CD4-positive, CD25-positive, alpha-beta regulatory T cell (primary cell): Measurements from ENCODE around the gene KIF26B. TPM values are rescaled to one million over a fixed set of nuclear protein-coding genes. Genes with fewer than 3 reads are reported as not detected.

Source experiments
- ATAC-seq, 2 donors: fragments of 150-1000 bp; cut with Tn5 transposase; one replicate each; pipeline ENCODE4 v1.10.0; 2021; ENCODE audit warnings: low read depth in 2 of 2, moderate number of reproducible peaks in 2 of 2, moderate library complexity in 1 of 2
- DNase-seq, 3 donors: peaks; one replicate each; pipeline versions ENCODE4 v3.0.0 to v3.0.0-alpha.2; 2012 to 2022; ENCODE audit warnings: mixed read lengths in 1 of 3
- H3K27ac ChIP-seq: one replicate; pipeline ENCODE4 v1.7.0; 2013; ENCODE audit warnings: mild to moderate bottlenecking, low read length; ENCODE audit not compliant: insufficient read depth, poor library complexity, severe bottlenecking
- H3K27me3 ChIP-seq: one replicate; pipeline ENCODE4 v1.7.0; 2013; ENCODE audit warnings: low read length; ENCODE audit not compliant: control insufficient read depth, insufficient read depth
- H3K36me3 ChIP-seq: one replicate; pipeline ENCODE4 v1.7.0; 2013; ENCODE audit warnings: mild to moderate bottlenecking, low read length, moderate library complexity; ENCODE audit not compliant: control insufficient read depth, insufficient read depth
- H3K4me1 ChIP-seq: 2 replicates; pipeline ENCODE4 v1.7.0; 2013; ENCODE audit warnings: mild to moderate bottlenecking, low read length; ENCODE audit not compliant: insufficient read depth, control insufficient read depth, poor library complexity, severe bottlenecking
- H3K4me3 ChIP-seq: one replicate; pipeline ENCODE4 v1.7.0; 2013; ENCODE audit warnings: low read depth, mild to moderate bottlenecking, low read length, moderate library complexity
- H3K9me3 ChIP-seq, 2 experiments: 1 replicate in 1 of 2; 2 replicates in 1 of 2; pipeline ENCODE4 v1.7.0; 2013; ENCODE audit warnings: low read length in 2 of 2, mild to moderate bottlenecking in 1 of 2, moderate library complexity in 1 of 2; ENCODE audit not compliant: control insufficient read depth in 2 of 2
- H3K27ac Mint-ChIP-seq, 3 donors: one replicate each; pipeline ENCODE4 v1.8.0; 2020 to 2022; ENCODE audit warnings: mild to moderate bottlenecking in 3 of 3, mixed read lengths in 3 of 3, moderate library complexity in 2 of 3
- H3K27me3 Mint-ChIP-seq: one replicate; pipeline ENCODE4 v1.8.0; 2022; ENCODE audit warnings: mild to moderate bottlenecking, mixed read lengths
- H3K36me3 Mint-ChIP-seq: one replicate; pipeline ENCODE4 v1.8.0; 2020; ENCODE audit warnings: mixed read lengths
- H3K4me1 Mint-ChIP-seq, 4 donors: one replicate each; pipeline ENCODE4 v1.8.0; 2020 to 2022; ENCODE audit warnings: mixed read lengths in 4 of 4, mild to moderate bottlenecking in 1 of 4
- H3K4me3 Mint-ChIP-seq, 4 donors: one replicate each; pipeline ENCODE4 v1.8.0; 2020 to 2022; ENCODE audit warnings: mild to moderate bottlenecking in 4 of 4, mixed read lengths in 4 of 4, moderate library complexity in 3 of 4
- H3K9me3 Mint-ChIP-seq, 7 donors: one replicate each; pipeline ENCODE4 v1.8.0; 2020 to 2022; ENCODE audit warnings: mixed read lengths in 7 of 7, mild to moderate bottlenecking in 3 of 7, moderate library complexity in 2 of 7
- polyA plus RNA-seq, 4 donors: library from polyadenylated mRNA; unstranded; fragments of 300-500 nt; fragmentation: Illumina TruSeq; gene quantifications; one replicate each; pipeline ENCODE4 v1.2.3, GENCODE V29; 2021
- total RNA-seq: library from RNA; stranded (reverse); gene quantifications from one replicate; pipeline ENCODE4 v1.2.3, GENCODE V29; 2022

Gene KIF26B
- total and polyA plus RNA-seq, 5 donors from 2014 or later = not detected

- H3K4me3 ChIP-seq = no peak overlapping the region
- ATAC-seq = no peak
- Mint-ChIP-seq H3K27ac (no peak overlapping the region), H3K9me3 (no peaks in the 10 kb centered on the region), H3K27me3 (no peaks in the 10 kb centered on the region), H3K4me3 (no peak overlapping the region), H3K4me1 (no peaks in the 10 kb centered on the region), H3K36me3 (no peaks in the 10 kb centered on the region)
- H3K4me1 ChIP-seq = no peaks in the 10 kb centered on the region
- no peak overlapping the region for H3K27ac ChIP-seq
- no peaks in the 10 kb centered on the region for H3K9me3 ChIP-seq
- H3K27me3 ChIP-seq = peaks cover 2% of the 10 kb centered on the region
- no peaks in the 10 kb centered on the region for H3K36me3 ChIP-seq
- no peak for DNase-seq
Measured at GRCh38 chr1:245475961-245476516, 321.3 kb downstream of the KIF26B start.

GRCh38 chr1:245477941-245478340, 323.2 kb downstream of the KIF26B start:
- Mint-ChIP-seq H3K36me3 (no peaks in the 10 kb centered on the region), H3K27ac (no peak overlapping the region), H3K9me3 (no peaks in the 10 kb centered on the region), H3K4me3 (no peak overlapping the region), H3K4me1 (no peaks in the 10 kb centered on the region), H3K27me3 (no peaks in the 10 kb centered on the region)
- ATAC-seq = no peak
- no peaks in the 10 kb centered on the region for H3K4me1 ChIP-seq
- peaks cover under 1% of the 10 kb centered on the region for H3K27me3 ChIP-seq
- no peak overlapping the region for H3K27ac ChIP-seq
- H3K9me3 ChIP-seq = no peaks in the 10 kb centered on the region
- no peaks in the 10 kb centered on the region for H3K36me3 ChIP-seq
- no peak for DNase-seq
- H3K4me3 ChIP-seq = no peak overlapping the region

- no peaks in the 10 kb centered on the region for H3K36me3 ChIP-seq
- H3K4me3 ChIP-seq = no peak overlapping the region
- H3K27me3 ChIP-seq = no peaks in the 10 kb centered on the region
- no peaks in the 10 kb centered on the region for H3K9me3 ChIP-seq
- H3K4me1 ChIP-seq = no peaks in the 10 kb centered on the region
- no peak overlapping the region for H3K27ac ChIP-seq
- no peak for ATAC-seq
- no peaks in the 10 kb centered on the region for H3K36me3 Mint-ChIP-seq
- H3K4me1 Mint-ChIP-seq = peaks cover 0 to 4% (median 0%) of the 10 kb centered on the region in 4 donors
- H3K9me3 Mint-ChIP-seq = no peaks in the 10 kb centered on the region
- H3K4me3 Mint-ChIP-seq = no peak overlapping the region
- no peak for DNase-seq
- H3K27me3 Mint-ChIP-seq = no peaks in the 10 kb centered on the region
- no peak overlapping the region for H3K27ac Mint-ChIP-seq
Measured at GRCh38 chr1:245480393-245481120, 325.8 kb downstream of the KIF26B start.

- DNase-seq (no peak), ATAC-seq (no peak)
- Histone ChIP-seq H3K9me3 (no peaks in the 10 kb centered on the region), H3K27me3 (no peaks in the 10 kb centered on the region), H3K27ac (no peak overlapping the region), H3K4me3 (no peak overlapping the region), H3K4me1 (no peaks in the 10 kb centered on the region), H3K36me3 (no peaks in the 10 kb centered on the region)
- H3K9me3 Mint-ChIP-seq = no peaks in the 10 kb centered on the region
- H3K27ac Mint-ChIP-seq = no peak overlapping the region
- peaks cover 0 to 4% (median 0%) of the 10 kb centered on the region in 4 donors for H3K4me1 Mint-ChIP-seq
- H3K27me3 Mint-ChIP-seq = no peaks in the 10 kb centered on the region
- no peak overlapping the region for H3K4me3 Mint-ChIP-seq
- no peaks in the 10 kb centered on the region for H3K36me3 Mint-ChIP-seq
Measured at GRCh38 chr1:245481261-245481660, 326.5 kb downstream of the KIF26B start.

- H3K36me3 ChIP-seq = no peaks in the 10 kb centered on the region
- H3K9me3 ChIP-seq = no peaks in the 10 kb centered on the region
- H3K27ac ChIP-seq = no peak overlapping the region
- DNase-seq (no peak), ATAC-seq (no peak)
- no peaks in the 10 kb centered on the region for H3K36me3 Mint-ChIP-seq
- no peaks in the 10 kb centered on the region for H3K27me3 Mint-ChIP-seq
- H3K4me3 Mint-ChIP-seq = no peak overlapping the region
- H3K9me3 Mint-ChIP-seq = no peaks in the 10 kb centered on the region
- H3K27me3 ChIP-seq = no peaks in the 10 kb centered on the region
- H3K4me1 ChIP-seq = no peaks in the 10 kb centered on the region
- peaks cover 0 to 4% (median 0%) of the 10 kb centered on the region in 4 donors for H3K4me1 Mint-ChIP-seq
- no peak overlapping the region for H3K27ac Mint-ChIP-seq
- no peak overlapping the region for H3K4me3 ChIP-seq
Measured at GRCh38 chr1:245483247-245483646, 328.5 kb downstream of the KIF26B start.

GRCh38 chr1:245484176-245484575, 329.4 kb downstream of the KIF26B start:
- no peak overlapping the region for H3K27ac ChIP-seq
- H3K4me1 ChIP-seq = no peaks in the 10 kb centered on the region
- H3K27me3 ChIP-seq = no peaks in the 10 kb centered on the region
- Mint-ChIP-seq H3K4me3 (no peak overlapping the region), H3K36me3 (no peaks in the 10 kb centered on the region), H3K27me3 (no peaks in the 10 kb centered on the region), H3K27ac (no peak overlapping the region), H3K4me1 (peaks cover 0 to 4% (median 0%) of the 10 kb centered on the region in 4 donors), H3K9me3 (no peaks in the 10 kb centered on the region)
- DNase-seq = no peak
- H3K36me3 ChIP-seq = no peaks in the 10 kb centered on the region
- ATAC-seq = no peak
- no peaks in the 10 kb centered on the region for H3K9me3 ChIP-seq
- no peak overlapping the region for H3K4me3 ChIP-seq

- H3K4me1 Mint-ChIP-seq = peaks cover 0 to 4% (median 0%) of the 10 kb centered on the region in 4 donors
- H3K27me3 Mint-ChIP-seq = no peaks in the 10 kb centered on the region
- no peak overlapping the region for H3K4me3 Mint-ChIP-seq
- H3K36me3 Mint-ChIP-seq = no peaks in the 10 kb centered on the region
- no peaks in the 10 kb centered on the region for H3K27me3 ChIP-seq
- ATAC-seq (no peak), DNase-seq (no peak)
- no peak overlapping the region for H3K27ac Mint-ChIP-seq
- no peak overlapping the region for H3K4me3 ChIP-seq
- H3K4me1 ChIP-seq = no peaks in the 10 kb centered on the region
- H3K9me3 Mint-ChIP-seq = peaks cover 0 to 2% (median 0%) of the 10 kb centered on the region in 7 donors
- no peak overlapping the region for H3K27ac ChIP-seq
- H3K9me3 ChIP-seq = no peaks in the 10 kb centered on the region
- no peaks in the 10 kb centered on the region for H3K36me3 ChIP-seq
Measured at GRCh38 chr1:245485996-245486395, 331.2 kb downstream of the KIF26B start.
